ENCODE data around the gene PCDHGB1. TPM values are rescaled to one million over a fixed set of nuclear protein-coding genes. Genes with fewer than 3 reads are reported as not detected.
"Not testable (repeated sequence)": the region's sequence is repeated elsewhere in the genome, so short reads cannot be mapped to it uniquely, and the experiment has no call there.

PCDHGB1 gene
- total RNA-seq, 2 donors from 2014 or later = 1.4 to 6.6 TPM

- H3K36me3 Mint-ChIP-seq (ENCODE audit: low read depth) = peaks cover 14% of the 10 kb centered on the region
- DNase-seq = no peak
- Histone ChIP-seq H3K4me1 (ENCODE audit: control insufficient read depth, insufficient read depth, low read length) (no peaks in the 10 kb centered on the region), H3K27ac (ENCODE audit: low read depth, low read length) (no peak overlapping the region), H3K9ac (ENCODE audit: extremely low read depth, low read length, poor library complexity, severe bottlenecking) (no peak overlapping the region), H3K4me3 (ENCODE audit: low read length) (no peak overlapping the region), H3K9me3 (ENCODE audit: control insufficient read depth, low read length) (peaks cover 7% of the 10 kb centered on the region), H3K36me3 (ENCODE audit: control insufficient read depth, insufficient read depth, low read length) (no peaks in the 10 kb centered on the region), H3K27me3 (ENCODE audit: control insufficient read depth, insufficient read depth, low read length, poor library complexity, severe bottlenecking) (no peaks in the 10 kb centered on the region)
- no peak overlapping the region for H3K4me3 Mint-ChIP-seq
- no peak overlapping the region for H3K27ac Mint-ChIP-seq
- 85 to 90% methylated on average over 6 to 8 of the region's 8 CpGs for WGBS, 2 experiments (ENCODE audit: insufficient coverage in 1 of 2, insufficient read length in 1 of 2)
- H3K9me3 Mint-ChIP-seq = peaks cover 37% of the 10 kb centered on the region
- no peak for TF ChIP-seq CTCF (conservative IDR thresholded peaks at IDR 0.05)
- H3K4me1 Mint-ChIP-seq = no peaks in the 10 kb centered on the region
- H3K27me3 Mint-ChIP-seq (ENCODE audit: insufficient read depth) = peaks cover 13% of the 10 kb centered on the region
Measured at GRCh38 chr5:141328231-141328630, 21.7 kb upstream of the PCDHGB1 start.

DNA sequence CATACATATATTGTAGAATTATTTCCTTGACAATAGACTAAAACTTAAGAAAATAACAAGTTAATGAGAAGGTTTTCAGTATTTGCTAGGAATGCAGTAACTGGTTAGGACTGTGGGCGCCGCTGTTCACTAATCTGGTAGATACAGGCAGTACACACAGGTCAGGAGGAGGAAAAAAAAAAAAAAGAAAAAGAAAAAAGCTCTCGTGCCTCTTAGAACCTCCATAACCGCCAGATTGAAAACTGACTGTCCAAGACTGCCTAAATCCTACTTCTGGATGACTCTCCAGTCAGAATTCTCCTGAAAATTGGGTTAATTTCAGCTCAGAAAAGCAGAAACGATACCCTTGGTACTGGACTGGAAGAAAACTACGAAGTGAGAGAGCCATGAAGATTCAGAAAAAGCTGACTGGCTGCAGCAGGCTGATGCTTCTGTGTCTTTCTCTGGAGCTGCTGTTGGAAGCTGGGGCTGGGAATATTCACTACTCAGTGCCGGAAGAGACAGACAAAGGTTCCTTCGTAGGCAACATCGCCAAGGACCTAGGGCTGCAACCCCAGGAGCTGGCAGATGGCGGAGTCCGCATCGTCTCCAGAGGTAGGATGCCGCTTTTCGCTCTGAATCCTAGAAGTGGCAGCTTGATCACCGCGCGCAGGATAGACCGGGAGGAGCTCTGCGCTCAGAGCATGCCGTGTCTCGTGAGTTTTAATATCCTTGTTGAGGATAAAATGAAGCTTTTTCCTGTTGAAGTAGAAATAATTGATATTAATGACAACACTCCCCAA is 19.4 kb upstream of the PCDHGB1 start, which contains the start of gene PCDHGA1:
Gene PCDHGA1, plus strand, starts transcription at position 216 of the 782 bp plus-strand sequence.
- H3K9ac ChIP-seq (ENCODE audit: extremely low read depth, low read length, poor library complexity, severe bottlenecking) = no peak within 1 kb of the TSS
- Mint-ChIP-seq H3K4me1 (no peaks in the 10 kb centered on the region), H3K27ac (no peak within 1 kb of the TSS), H3K27me3 (ENCODE audit: insufficient read depth) (peaks cover 13% of the 10 kb centered on the region), H3K9me3 (peaks cover 42% of the 10 kb centered on the region), H3K4me3 (peak within 1 kb of the TSS; percentile 45), H3K36me3 (ENCODE audit: low read depth) (peaks cover 14% of the 10 kb centered on the region)
- H3K27me3 ChIP-seq (ENCODE audit: control insufficient read depth, insufficient read depth, low read length, poor library complexity, severe bottlenecking) = no peaks in the 10 kb centered on the region
- 87 to 90% methylated on average over 19 to 21 of the region's 21 CpGs for WGBS, 2 experiments (ENCODE audit: insufficient coverage in 1 of 2, insufficient read length in 1 of 2)
- peak; percentile 69 for DNase-seq
- H3K9me3 ChIP-seq (ENCODE audit: control insufficient read depth, low read length) = no peaks in the 10 kb centered on the region
- H3K4me3 ChIP-seq (ENCODE audit: low read length) = no peak within 1 kb of the TSS
- no peaks in the 10 kb centered on the region for H3K4me1 ChIP-seq (ENCODE audit: control insufficient read depth, insufficient read depth, low read length)
- H3K36me3 ChIP-seq (ENCODE audit: control insufficient read depth, insufficient read depth, low read length) = no peaks in the 10 kb centered on the region
- TF ChIP-seq CTCF (conservative IDR thresholded peaks at IDR 0.05) = peak; percentile 75
- no peak within 1 kb of the TSS for H3K27ac ChIP-seq (ENCODE audit: low read depth, low read length)

- not testable (repeated sequence) for H3K27ac ChIP-seq (ENCODE audit: low read depth, low read length); H3K4me1 Mint-ChIP-seq; DNase-seq; H3K27me3 ChIP-seq (ENCODE audit: control insufficient read depth, insufficient read depth, low read length, poor library complexity, severe bottlenecking); H3K9me3 ChIP-seq (ENCODE audit: control insufficient read depth, low read length); H3K4me3 Mint-ChIP-seq; H3K9ac ChIP-seq (ENCODE audit: extremely low read depth, low read length, poor library complexity, severe bottlenecking); H3K36me3 ChIP-seq (ENCODE audit: control insufficient read depth, insufficient read depth, low read length); H3K4me1 ChIP-seq (ENCODE audit: control insufficient read depth, insufficient read depth, low read length); H3K27ac Mint-ChIP-seq; H3K4me3 ChIP-seq (ENCODE audit: low read length)
- peaks cover 31% of the 10 kb centered on the region for H3K9me3 Mint-ChIP-seq
- WGBS, 2 experiments (ENCODE audit: insufficient coverage in 1 of 2, insufficient read length in 1 of 2) = 91 to 97% methylated on average over 18 to 39 of the region's 39 CpGs
- H3K36me3 Mint-ChIP-seq (ENCODE audit: low read depth) = peaks cover 13% of the 10 kb centered on the region
- peaks cover 13% of the 10 kb centered on the region for H3K27me3 Mint-ChIP-seq (ENCODE audit: insufficient read depth)
Measured at GRCh38 chr5:141332571-141332970, 17.3 kb upstream of the PCDHGB1 start.

All from endodermal cell (in vitro differentiated cells).